MV-4-11 (cell line): ENCODE results near the gene DYNC1H1.
A peak's percentile ranks its signal among the peaks of the same experiment; 100 is the strongest.

Experiments
- DNase-seq: peaks from one replicate; lab custom pipeline; 2025; lab: John Stamatoyannopoulos, UW

The DYNC1H1 gene

GRCh38 chr14:102089621-102090343 lies 125.4 kb downstream of the DYNC1H1 start:
- no peak for DNase-seq

- DNase-seq, result no peak
Measured at GRCh38 chr14:102090713-102091112, 126.3 kb downstream of the DYNC1H1 start.

GRCh38 chr14:102092806-102093205 lies 128.4 kb downstream of the DYNC1H1 start:
- no peak for DNase-seq

GRCh38 chr14:102094101-102094500 lies 129.7 kb downstream of the DYNC1H1 start:
- DNase-seq, result no peak

- DNase-seq, result no peak
Measured at GRCh38 chr14:102095231-102095870, 131.0 kb downstream of the DYNC1H1 start.

- DNase-seq, result no peak
Measured at GRCh38 chr14:102095871-102096568, 131.6 kb downstream of the DYNC1H1 start.

GRCh38 chr14:102096569-102097188 lies 132.3 kb downstream of the DYNC1H1 start:
- DNase-seq, result peak; percentile 51

- no peak for DNase-seq
Measured at GRCh38 chr14:102097441-102098135, 133.2 kb downstream of the DYNC1H1 start.

- peak; percentile 50 for DNase-seq
Measured at GRCh38 chr14:102103062-102103695, 138.8 kb downstream of the DYNC1H1 start.

GRCh38 chr14:102105369-102105768 lies 141.0 kb downstream of the DYNC1H1 start:
- DNase-seq, result no peak
